MM.1S (cell line): ENCODE data around the gene WNK2.

ENCODE experiments used
- EZH2 ChIP-seq: fragments of 300-600 bp; sonication (generic); optimal IDR thresholded peaks from 2 replicates; pipeline ENCODE3; 2017; ENCODE audit warnings: low read depth, mild to moderate bottlenecking, antibody characterized with exemption, low read length, mixed read lengths
- EZH2phosphoT487 ChIP-seq: fragments of 300-600 bp; sonication (generic); IDR thresholded peaks from 2 replicates; pipeline ENCODE4 v1.6.1; 2018; ENCODE audit warnings: antibody characterized with exemption, low read length
- TF ChIP-seq, protein P1 (sequence below): fragments of 300-600 bp; sonication (generic); IDR thresholded peaks from 2 replicates; pipeline ENCODE4 v1.5.1; 2016; ENCODE audit warnings: antibody characterized with exemption, low read length, mixed read lengths

DNA sequence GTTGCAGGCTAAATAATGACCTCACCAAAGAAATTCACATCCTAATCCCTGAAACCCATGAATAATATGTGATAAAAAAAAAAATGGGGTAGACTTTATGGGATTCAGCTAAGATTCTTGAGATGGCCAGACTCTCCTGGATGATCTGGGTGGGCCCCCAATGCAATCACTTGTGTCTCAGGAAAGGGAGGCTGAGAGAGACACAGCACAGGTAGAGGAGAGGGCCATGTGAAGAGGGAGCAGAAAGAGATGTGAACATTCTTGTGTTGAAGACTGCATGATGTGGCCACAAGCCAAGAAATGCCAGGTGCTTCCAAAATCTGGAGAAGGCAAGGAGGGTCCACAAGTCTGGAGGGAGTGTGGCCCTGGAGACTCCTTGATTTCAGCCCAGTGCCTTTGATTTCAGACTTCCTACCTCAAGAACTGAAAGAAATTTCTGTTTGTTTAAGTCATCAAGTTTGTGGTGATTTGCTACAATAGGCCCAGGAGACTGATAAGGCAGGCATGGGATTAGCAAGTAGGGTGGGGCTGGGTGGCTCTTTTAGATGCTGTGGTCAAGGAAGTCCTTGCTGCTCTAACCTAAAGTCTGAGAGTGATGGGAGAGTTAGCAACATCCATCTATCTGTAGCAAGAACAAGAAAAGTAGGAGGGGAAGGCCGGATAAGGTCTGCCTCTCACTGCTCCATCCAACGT is 180.9 kb downstream of the WNK2 start:
- TF ChIP-seq, protein P1, sequence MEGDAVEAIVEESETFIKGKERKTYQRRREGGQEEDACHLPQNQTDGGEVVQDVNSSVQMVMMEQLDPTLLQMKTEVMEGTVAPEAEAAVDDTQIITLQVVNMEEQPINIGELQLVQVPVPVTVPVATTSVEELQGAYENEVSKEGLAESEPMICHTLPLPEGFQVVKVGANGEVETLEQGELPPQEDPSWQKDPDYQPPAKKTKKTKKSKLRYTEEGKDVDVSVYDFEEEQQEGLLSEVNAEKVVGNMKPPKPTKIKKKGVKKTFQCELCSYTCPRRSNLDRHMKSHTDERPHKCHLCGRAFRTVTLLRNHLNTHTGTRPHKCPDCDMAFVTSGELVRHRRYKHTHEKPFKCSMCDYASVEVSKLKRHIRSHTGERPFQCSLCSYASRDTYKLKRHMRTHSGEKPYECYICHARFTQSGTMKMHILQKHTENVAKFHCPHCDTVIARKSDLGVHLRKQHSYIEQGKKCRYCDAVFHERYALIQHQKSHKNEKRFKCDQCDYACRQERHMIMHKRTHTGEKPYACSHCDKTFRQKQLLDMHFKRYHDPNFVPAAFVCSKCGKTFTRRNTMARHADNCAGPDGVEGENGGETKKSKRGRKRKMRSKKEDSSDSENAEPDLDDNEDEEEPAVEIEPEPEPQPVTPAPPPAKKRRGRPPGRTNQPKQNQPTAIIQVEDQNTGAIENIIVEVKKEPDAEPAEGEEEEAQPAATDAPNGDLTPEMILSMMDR: no peak
- no peak for TF ChIP-seq EZH2
- no peak for TF ChIP-seq EZH2phosphoT487
